ENCODE data around the gene NDOR1. TPM values are rescaled to one million over a fixed set of nuclear protein-coding genes. Genes with fewer than 3 reads are reported as not detected.

The NDOR1 gene
- total RNA-seq, 1 donor from 2014 or later: 27.0 TPM

DNA sequence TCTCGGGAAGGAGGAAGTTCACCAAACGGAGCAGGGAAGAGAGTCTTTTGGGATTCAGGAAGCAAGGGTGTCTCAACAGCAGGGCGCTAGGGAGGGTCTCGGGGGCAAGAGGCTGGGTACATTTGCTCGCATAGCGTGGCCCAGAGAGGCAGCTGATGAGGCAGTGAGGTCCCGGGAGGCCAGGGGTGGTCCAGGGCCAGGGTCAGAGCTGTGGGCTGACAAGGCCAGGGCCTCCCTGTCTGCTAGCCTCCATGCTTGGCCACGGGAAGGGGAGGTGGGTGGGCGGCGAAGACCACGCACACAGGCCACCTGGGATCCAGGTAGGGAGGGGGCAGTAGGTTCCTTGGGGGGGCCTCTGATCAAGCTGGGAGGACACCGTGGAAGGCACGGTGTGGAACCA is 6.0 kb downstream of the NDOR1 start:
- no peak overlapping the region for H3K27ac ChIP-seq
- intact Hi-C loops (cut with DNase I): no loop called here
- H3K27me3 ChIP-seq: no peaks in the 10 kb centered on the region
- TF ChIP-seq, protein P1, sequence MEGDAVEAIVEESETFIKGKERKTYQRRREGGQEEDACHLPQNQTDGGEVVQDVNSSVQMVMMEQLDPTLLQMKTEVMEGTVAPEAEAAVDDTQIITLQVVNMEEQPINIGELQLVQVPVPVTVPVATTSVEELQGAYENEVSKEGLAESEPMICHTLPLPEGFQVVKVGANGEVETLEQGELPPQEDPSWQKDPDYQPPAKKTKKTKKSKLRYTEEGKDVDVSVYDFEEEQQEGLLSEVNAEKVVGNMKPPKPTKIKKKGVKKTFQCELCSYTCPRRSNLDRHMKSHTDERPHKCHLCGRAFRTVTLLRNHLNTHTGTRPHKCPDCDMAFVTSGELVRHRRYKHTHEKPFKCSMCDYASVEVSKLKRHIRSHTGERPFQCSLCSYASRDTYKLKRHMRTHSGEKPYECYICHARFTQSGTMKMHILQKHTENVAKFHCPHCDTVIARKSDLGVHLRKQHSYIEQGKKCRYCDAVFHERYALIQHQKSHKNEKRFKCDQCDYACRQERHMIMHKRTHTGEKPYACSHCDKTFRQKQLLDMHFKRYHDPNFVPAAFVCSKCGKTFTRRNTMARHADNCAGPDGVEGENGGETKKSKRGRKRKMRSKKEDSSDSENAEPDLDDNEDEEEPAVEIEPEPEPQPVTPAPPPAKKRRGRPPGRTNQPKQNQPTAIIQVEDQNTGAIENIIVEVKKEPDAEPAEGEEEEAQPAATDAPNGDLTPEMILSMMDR (IDR thresholded peaks at IDR 0.05): no peak
- H3K36me3 ChIP-seq: no peaks in the 10 kb centered on the region
- no peaks in the 10 kb centered on the region for H3K9me3 ChIP-seq
- no peak for DNase-seq (ENCODE audit: low spot score in 2 of 2)
- H3K4me3 ChIP-seq: no peak overlapping the region
- peaks cover under 1 to 4% of the 10 kb centered on the region in 2 donors for H3K4me1 ChIP-seq

DNA sequence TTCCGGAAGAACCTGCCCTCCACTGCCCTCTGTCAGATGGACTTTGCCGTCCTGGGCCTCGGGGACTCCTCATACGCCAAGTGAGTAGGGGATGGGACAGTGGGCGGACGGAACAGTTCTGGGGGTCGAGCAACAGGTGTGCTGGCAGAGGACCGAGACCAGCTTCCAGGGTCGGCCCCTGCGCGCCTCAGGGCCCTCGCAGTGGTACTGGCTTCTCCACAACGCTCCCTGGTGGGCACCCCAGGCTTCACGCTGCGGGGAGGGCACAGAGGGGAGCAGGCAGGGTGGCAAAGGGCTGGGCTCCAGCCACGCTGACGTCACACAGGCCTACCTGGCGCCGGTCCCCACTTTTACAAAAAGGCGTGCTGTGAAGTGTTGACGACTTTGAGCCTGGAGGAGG is 7.0 kb downstream of the NDOR1 start:
- Histone ChIP-seq H3K9me3 (no peaks in the 10 kb centered on the region), H3K27me3 (no peaks in the 10 kb centered on the region), H3K4me3 (no peak overlapping the region), H3K27ac (no peak overlapping the region), H3K4me1 (no peaks in the 10 kb centered on the region), H3K36me3 (no peaks in the 10 kb centered on the region)
- TF ChIP-seq, protein P1 (IDR thresholded peaks at IDR 0.05): no peak
- no peak for DNase-seq (ENCODE audit: low spot score in 2 of 2)
- intact Hi-C loops (cut with DNase I): no loop called here

DNA sequence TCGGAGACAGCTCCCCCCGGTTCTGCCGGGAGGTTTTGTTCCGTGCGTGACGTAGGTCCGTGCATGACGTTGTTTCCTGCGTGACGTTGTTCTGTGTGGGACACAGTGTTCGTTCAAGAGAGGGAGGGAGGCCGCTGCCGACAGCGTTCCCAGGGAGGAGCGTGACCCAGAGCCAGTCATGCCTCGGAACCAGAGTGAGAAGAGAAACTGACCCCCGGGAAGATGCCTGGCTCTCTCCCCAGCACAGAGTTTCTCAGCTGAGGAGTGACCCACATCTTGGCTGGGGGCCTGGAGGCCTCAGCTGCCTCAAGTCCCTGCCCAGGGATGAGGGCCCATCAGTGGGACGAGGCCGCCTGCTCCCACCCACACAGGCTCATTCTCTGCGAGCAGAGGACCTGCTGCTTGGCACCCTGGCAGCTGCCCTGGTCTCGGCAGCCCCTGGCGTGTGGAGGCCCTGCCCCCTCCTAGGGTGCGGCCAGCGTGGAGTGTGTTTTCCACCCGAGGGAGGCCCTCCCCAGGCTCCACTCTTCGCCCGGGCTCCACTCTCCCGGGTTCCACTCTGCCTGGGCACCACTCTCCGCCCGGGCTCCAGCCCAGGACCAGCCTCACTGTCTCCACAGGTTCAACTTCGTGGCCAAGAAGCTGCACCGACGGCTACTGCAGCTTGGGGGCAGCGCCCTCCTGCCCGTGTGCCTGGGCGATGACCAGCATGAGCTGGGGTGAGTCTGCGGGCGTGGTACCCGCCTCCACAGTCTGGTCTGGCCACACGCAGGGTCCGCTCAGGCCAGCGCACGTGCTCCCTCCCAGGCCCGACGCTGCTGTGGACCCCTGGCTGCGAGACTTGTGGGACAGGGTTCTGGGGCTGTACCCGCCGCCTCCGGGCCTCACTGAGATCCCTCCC is 7.9 kb downstream of the NDOR1 start:
- no peak overlapping the region for H3K4me3 ChIP-seq
- no peaks in the 10 kb centered on the region for H3K27me3 ChIP-seq
- no peaks in the 10 kb centered on the region for H3K36me3 ChIP-seq
- H3K9me3 ChIP-seq: no peaks in the 10 kb centered on the region
- intact Hi-C loops (cut with DNase I): no loop called here
- H3K27ac ChIP-seq: no peak overlapping the region
- TF ChIP-seq, protein P1 (IDR thresholded peaks at IDR 0.05): no peak
- no peaks in the 10 kb centered on the region for H3K4me1 ChIP-seq
- DNase-seq (ENCODE audit: low spot score in 2 of 2): no peak

DNA sequence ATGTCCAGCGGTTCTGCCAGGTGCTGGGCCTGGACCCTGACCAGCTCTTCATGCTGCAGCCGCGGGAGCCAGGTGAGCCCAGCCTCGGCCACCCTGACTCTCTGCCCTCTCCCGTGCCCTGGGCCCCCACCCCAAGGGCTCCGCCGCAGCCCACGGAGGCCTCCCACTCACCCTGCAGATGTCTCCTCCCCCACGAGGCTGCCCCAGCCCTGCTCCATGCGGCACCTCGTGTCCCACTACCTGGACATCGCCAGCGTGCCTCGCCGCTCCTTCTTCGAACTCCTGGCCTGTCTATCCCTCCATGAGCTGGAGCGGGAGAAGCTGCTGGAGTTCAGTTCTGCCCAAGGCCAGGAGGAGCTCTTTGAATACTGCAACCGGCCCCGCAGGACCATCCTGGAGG is 9.1 kb downstream of the NDOR1 start:
- Histone ChIP-seq H3K4me3 (no peak overlapping the region), H3K27ac (no peak overlapping the region), H3K9me3 (no peaks in the 10 kb centered on the region), H3K27me3 (no peaks in the 10 kb centered on the region), H3K36me3 (no peaks in the 10 kb centered on the region), H3K4me1 (no peaks in the 10 kb centered on the region)
- intact Hi-C loops (cut with DNase I): no loop called here
- TF ChIP-seq, protein P1 (IDR thresholded peaks at IDR 0.05): no peak
- no peak for DNase-seq (ENCODE audit: low spot score in 2 of 2)

DNA sequence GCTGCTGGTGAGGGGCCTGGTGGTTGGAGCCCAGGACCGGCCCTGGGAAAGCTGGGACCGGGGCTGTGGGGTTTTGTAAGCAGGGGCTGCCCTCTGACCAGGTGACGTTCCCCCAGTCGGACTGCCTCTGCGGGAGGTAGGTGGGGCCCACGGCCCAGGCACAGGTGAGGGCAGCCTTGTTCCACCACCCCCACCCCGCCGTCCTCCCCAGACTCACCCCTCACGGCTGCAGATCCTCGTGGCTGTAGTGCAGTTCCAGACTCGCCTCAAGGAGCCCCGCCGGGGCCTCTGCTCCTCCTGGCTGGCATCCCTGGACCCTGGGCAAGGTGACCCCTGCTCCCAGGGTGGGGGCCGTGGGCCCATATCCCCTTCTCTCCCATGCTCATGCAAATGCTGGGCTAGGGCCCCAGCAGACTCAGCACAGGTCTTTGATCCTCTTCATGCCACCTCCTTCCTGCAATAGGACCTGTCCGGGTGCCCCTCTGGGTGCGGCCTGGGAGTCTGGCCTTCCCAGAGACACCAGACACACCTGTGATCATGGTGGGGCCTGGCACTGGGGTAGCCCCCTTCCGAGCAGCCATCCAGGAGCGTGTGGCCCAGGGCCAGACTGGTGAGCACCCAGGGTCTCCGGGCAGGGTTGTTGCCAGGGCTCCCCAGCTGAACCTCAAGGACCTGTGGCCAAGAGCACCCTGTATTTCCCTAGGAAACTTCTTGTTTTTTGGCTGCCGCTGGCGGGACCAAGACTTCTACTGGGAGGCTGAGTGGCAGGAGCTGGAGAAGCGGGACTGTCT is 9.9 kb downstream of the NDOR1 start:
- Histone ChIP-seq H3K36me3 (no peaks in the 10 kb centered on the region), H3K9me3 (no peaks in the 10 kb centered on the region), H3K27ac (no peak overlapping the region), H3K4me3 (no peak overlapping the region), H3K27me3 (no peaks in the 10 kb centered on the region), H3K4me1 (no peaks in the 10 kb centered on the region)
- TF ChIP-seq, protein P1 (IDR thresholded peaks at IDR 0.05): no peak
- intact Hi-C loops (cut with DNase I): no loop called here
- DNase-seq (ENCODE audit: low spot score in 2 of 2): no peak

Data from ascending aorta (tissue), 2 donors.